GM23248 (cell line): ENCODE results near the gene TAF3.

Source experiments
- EZH2 ChIP-seq: fragments of 200-600 bp; sonication (generic); IDR thresholded peaks from 2 replicates; pipeline ENCODE4 v1.6.1; 2018; ENCODE audit warnings: antibody characterized with exemption, mild to moderate bottlenecking; ENCODE audit not compliant: insufficient read depth, poor library complexity, severe bottlenecking
- EZH2phosphoT487 ChIP-seq: fragments of 200-600 bp; sonication (generic); IDR thresholded peaks from 2 replicates; pipeline ENCODE4 v1.6.1; 2018; ENCODE audit warnings: antibody characterized with exemption, moderate library complexity, mild to moderate bottlenecking, low read depth; ENCODE audit not compliant: insufficient read depth

GRCh38 chr10:7817576-7817975 lies 729 bp upstream of the TAF3 start:
- TF ChIP-seq EZH2phosphoT487 = no peak
- TF ChIP-seq EZH2 = no peak
